ENCODE results near the gene AKIRIN2.
"Not testable (repeated sequence)": the region's sequence is repeated elsewhere in the genome, so short reads cannot be mapped to it uniquely, and the experiment has no call there.

Gene AKIRIN2

DNA sequence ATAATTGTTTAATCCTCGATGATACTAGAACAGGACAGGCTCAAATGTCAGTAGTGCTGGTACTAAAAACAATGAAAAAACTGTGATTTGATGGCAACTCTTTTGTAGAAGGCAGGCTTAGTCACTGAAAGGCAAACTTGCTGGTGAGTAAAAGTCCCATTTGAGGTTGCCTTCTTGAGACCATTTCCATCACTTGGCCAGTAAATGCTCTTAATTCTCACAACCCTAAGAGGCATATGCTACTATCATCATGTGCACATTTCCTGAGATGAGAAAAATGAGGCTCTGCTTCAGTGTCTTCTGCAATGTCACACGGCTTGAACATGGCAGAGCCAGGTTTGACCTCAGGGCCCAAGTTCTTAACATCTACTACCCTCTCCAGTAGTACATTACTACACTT lies 9.9 kb downstream of the AKIRIN2 start:
- TF ChIP-seq, protein P1, sequence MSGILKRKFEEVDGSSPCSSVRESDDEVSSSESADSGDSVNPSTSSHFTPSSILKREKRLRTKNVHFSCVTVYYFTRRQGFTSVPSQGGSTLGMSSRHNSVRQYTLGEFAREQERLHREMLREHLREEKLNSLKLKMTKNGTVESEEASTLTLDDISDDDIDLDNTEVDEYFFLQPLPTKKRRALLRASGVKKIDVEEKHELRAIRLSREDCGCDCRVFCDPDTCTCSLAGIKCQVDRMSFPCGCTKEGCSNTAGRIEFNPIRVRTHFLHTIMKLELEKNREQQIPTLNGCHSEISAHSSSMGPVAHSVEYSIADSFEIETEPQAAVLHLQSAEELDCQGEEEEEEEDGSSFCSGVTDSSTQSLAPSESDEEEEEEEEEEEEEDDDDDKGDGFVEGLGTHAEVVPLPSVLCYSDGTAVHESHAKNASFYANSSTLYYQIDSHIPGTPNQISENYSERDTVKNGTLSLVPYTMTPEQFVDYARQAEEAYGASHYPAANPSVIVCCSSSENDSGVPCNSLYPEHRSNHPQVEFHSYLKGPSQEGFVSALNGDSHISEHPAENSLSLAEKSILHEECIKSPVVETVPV (CRISPR knock-in tag; IDR thresholded peaks at IDR 0.05) = no peak
- no peak for TF ChIP-seq ISL1 (CRISPR knock-in tag; IDR thresholded peaks at IDR 0.05)
- TF ChIP-seq PATZ1 (CRISPR knock-in tag; IDR thresholded peaks at IDR 0.05; ENCODE audit: borderline replicate concordance) = no peak
- ATAC-seq = no peak

DNA sequence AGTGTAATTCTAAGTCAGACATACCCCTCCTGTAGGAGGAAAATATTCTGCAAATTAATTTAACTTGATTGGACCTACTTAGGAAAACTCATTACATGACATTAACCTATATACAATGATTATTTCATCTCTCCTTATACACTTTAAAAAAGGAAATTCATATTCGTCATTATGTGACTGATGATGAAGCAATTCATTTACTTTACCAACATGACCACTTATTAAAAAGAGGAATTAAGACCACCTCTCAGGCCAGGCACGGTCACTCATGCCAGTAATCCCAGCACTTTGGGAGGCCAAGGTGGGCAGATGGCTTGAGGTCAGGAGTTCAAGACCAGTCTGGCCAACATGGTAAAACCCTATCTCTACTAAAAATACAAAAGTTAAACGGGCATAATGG lies 11.6 kb downstream of the AKIRIN2 start:
- ATAC-seq = no peak
- no peak for TF ChIP-seq ZNF70 (CRISPR knock-in tag; IDR thresholded peaks at IDR 0.05)
- no peak for TF ChIP-seq SNAI2 (CRISPR knock-in tag; IDR thresholded peaks at IDR 0.05)
- no peak for TF ChIP-seq RARB (CRISPR knock-in tag; IDR thresholded peaks at IDR 0.05)
- TF ChIP-seq, protein P2, sequence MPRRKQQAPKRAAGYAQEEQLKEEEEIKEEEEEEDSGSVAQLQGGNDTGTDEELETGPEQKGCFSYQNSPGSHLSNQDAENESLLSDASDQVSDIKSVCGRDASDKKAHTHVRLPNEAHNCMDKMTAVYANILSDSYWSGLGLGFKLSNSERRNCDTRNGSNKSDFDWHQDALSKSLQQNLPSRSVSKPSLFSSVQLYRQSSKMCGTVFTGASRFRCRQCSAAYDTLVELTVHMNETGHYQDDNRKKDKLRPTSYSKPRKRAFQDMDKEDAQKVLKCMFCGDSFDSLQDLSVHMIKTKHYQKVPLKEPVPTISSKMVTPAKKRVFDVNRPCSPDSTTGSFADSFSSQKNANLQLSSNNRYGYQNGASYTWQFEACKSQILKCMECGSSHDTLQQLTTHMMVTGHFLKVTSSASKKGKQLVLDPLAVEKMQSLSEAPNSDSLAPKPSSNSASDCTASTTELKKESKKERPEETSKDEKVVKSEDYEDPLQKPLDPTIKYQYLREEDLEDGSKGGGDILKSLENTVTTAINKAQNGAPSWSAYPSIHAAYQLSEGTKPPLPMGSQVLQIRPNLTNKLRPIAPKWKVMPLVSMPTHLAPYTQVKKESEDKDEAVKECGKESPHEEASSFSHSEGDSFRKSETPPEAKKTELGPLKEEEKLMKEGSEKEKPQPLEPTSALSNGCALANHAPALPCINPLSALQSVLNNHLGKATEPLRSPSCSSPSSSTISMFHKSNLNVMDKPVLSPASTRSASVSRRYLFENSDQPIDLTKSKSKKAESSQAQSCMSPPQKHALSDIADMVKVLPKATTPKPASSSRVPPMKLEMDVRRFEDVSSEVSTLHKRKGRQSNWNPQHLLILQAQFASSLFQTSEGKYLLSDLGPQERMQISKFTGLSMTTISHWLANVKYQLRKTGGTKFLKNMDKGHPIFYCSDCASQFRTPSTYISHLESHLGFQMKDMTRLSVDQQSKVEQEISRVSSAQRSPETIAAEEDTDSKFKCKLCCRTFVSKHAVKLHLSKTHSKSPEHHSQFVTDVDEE (CRISPR knock-in tag; IDR thresholded peaks at IDR 0.05) = no peak
- no peak for TF ChIP-seq ZFP3 (CRISPR knock-in tag; IDR thresholded peaks at IDR 0.05)
- TF ChIP-seq ESRRG (CRISPR knock-in tag; IDR thresholded peaks at IDR 0.05) = no peak
- no peak for TF ChIP-seq ZNF8 (CRISPR knock-in tag; IDR thresholded peaks at IDR 0.05)

- ATAC-seq = not testable (repeated sequence)
These were observed 14.1 kb downstream of the AKIRIN2 start for GRCh38 chr6:87687893-87688292.

DNA sequence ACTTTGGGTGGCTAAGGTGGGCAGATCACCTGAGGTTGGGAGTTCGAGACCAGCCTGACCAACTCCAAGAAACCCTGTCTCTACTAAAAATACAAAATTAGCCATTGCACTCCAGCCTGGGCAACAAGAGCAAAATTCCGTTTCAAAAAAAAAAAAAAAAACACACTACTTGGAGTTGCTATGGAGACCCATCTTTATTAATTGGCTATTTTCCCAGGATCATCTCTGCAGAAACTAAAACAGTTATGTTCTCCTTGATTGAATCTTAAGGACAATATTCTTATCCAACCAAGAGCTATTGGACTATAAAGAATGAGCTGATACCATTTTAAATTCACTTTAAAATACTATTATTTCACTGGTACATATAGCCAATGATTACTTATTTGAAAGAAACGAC lies 14.7 kb downstream of the AKIRIN2 start:
- ATAC-seq = no peak; the same call in 1 of the 3 replicates
- TF ChIP-seq ZC3H10 (CRISPR knock-in tag; IDR thresholded peaks at IDR 0.05) (no peak), CREB5 (CRISPR knock-in tag; IDR thresholded peaks at IDR 0.05; ENCODE audit: low read depth) (no peak), RARB (CRISPR knock-in tag; IDR thresholded peaks at IDR 0.05) (no peak), ZNF70 (CRISPR knock-in tag; IDR thresholded peaks at IDR 0.05) (no peak), SNAI2 (CRISPR knock-in tag; IDR thresholded peaks at IDR 0.05) (no peak), ZNF8 (CRISPR knock-in tag; IDR thresholded peaks at IDR 0.05) (no peak), ZNF565 (CRISPR knock-in tag; conservative IDR thresholded peaks at IDR 0.05; ENCODE audit: low read depth) (no peak), ARNTL (CRISPR knock-in tag; IDR thresholded peaks at IDR 0.05; ENCODE audit: borderline replicate concordance, low read depth) (no peak), ZFP30 (CRISPR knock-in tag; IDR thresholded peaks at IDR 0.05) (no peak)
- TF ChIP-seq, protein P1 (CRISPR knock-in tag; IDR thresholded peaks at IDR 0.05) = no peak
- TF ChIP-seq, protein P2 (CRISPR knock-in tag; IDR thresholded peaks at IDR 0.05) = no peak
- TF ChIP-seq, protein P3, sequence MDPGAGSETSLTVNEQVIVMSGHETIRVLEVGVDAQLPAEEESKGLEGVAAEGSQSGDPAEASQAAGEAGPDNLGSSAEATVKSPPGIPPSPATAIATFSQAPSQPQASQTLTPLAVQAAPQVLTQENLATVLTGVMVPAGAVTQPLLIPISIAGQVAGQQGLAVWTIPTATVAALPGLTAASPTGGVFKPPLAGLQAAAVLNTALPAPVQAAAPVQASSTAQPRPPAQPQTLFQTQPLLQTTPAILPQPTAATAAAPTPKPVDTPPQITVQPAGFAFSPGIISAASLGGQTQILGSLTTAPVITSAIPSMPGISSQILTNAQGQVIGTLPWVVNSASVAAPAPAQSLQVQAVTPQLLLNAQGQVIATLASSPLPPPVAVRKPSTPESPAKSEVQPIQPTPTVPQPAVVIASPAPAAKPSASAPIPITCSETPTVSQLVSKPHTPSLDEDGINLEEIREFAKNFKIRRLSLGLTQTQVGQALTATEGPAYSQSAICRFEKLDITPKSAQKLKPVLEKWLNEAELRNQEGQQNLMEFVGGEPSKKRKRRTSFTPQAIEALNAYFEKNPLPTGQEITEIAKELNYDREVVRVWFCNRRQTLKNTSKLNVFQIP (CRISPR knock-in tag; IDR thresholded peaks at IDR 0.05; ENCODE audit: borderline replicate concordance, low read depth) = no peak

DNA sequence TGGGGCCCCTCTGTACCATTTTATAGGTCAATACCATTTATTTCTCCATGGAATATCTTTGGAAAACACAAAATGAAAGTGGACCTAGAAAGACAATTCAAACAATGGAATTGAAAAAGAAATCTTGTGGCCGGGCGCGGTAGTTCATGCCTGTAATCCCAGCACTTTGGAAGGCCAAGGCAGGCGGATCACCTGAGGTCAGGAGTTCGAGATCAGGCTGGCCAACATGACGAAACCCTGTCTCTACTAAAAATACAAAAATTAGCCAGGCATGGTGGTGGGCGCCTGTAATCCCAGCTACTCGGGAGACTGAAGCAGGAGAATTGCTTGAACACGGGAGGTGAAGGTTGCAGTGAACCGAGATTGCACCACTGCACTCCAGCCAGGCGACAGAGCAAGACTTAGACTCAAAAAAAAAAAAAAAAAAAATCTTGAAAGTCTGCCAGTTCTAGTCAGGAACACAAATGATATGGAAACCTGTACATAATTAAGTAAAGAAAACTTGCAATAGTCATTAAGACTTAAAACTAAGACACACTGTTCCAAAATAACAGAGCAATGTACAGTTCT lies 15.3 kb downstream of the AKIRIN2 start:
- ATAC-seq = not testable (repeated sequence)
